ENCODE results near the gene DGUOK. TPM values are rescaled to one million over a fixed set of nuclear protein-coding genes. Genes with fewer than 3 reads are reported as not detected.

DGUOK gene
- total and polyA plus RNA-seq, 10 of the 15 experiments (the other 5 are each of a cell fraction or from before 2014, with no cell fraction given): 64.4 to 234 (median 91.4) TPM

DNA sequence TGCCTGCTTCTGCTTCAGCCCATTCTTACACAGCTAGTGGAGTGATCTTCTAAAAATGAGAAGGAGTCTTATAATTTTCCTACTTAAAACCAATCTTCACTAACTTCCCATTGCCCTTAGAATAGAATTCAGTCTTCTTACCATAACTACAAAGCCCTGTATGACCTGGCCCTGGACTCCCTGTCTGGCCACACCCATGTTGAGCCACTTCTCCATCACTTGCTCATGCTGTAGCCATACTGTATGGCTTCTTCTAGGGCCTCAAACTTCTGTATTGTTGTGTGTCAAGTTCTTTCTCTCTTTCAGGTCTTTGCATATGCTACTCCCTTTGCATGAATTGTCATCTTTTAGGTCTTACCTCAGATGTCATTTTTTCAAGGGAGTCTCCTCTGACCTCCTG lies 11.2 kb downstream of the DGUOK start (continued):
- TF ChIP-seq, protein P1, sequence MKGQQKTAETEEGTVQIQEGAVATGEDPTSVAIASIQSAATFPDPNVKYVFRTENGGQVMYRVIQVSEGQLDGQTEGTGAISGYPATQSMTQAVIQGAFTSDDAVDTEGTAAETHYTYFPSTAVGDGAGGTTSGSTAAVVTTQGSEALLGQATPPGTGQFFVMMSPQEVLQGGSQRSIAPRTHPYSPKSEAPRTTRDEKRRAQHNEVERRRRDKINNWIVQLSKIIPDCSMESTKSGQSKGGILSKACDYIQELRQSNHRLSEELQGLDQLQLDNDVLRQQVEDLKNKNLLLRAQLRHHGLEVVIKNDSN (IDR thresholded peaks at IDR 0.05; ENCODE audit: borderline replicate concordance, extremely low read length, insufficient read depth, low read depth, low read length): no peak

DNA sequence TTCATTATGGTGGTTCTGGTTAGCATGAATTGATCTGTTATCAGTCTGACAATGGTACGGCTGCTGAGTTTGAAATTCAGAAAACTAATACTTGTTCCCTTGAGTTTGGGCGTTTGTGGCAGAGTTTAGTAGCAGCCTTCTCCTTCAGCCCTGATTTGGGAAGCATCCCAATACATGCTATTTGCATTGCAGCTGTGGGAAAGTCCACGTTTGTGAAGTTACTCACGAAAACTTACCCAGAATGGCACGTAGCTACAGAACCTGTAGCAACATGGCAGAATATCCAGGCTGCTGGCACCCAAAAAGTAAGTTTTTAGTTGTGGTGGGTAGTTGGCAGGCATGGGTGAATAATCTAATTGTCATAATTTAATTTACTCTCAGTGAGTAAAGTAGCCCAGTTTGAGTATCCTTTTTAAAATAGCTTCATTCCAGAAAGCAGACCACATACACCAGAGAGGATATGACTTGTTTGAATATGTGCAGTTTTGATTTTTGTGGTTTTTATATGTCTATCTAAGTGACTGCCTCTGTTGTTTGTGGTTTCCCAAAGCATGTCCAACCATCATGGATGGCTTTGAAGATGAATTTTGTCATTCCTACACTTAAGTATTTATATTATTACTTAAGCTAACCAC lies 12.2 kb downstream of the DGUOK start:
- no peak for TF ChIP-seq IKZF2 (IDR thresholded peaks at IDR 0.05)
- TF ChIP-seq CHD2 (IDR thresholded peaks at IDR 0.05; ENCODE audit: borderline replicate concordance, low read depth, low read length): no peak
- peak; percentile 86 for TF ChIP-seq RUNX3 (IDR thresholded peaks at IDR 0.05; ENCODE audit: low read length)
- TF ChIP-seq SMC3 (IDR thresholded peaks at IDR 0.05; ENCODE audit: borderline replicate concordance, low read length): no peak
- 0 out of 2 replicates have a peak, but pooled peaks have one; percentile 4 for TF ChIP-seq JUNB (IDR thresholded peaks at IDR 0.05)
- no peak for TF ChIP-seq MEF2B (IDR thresholded peaks at IDR 0.05; ENCODE audit: partially characterized antibody, poor library complexity, severe bottlenecking)
- TF ChIP-seq LARP7 (IDR thresholded peaks at IDR 0.05): no peak
- TF ChIP-seq MTA3 (IDR thresholded peaks at IDR 0.05; ENCODE audit: borderline replicate concordance, low read length): no peak
- TF ChIP-seq, protein P2, sequence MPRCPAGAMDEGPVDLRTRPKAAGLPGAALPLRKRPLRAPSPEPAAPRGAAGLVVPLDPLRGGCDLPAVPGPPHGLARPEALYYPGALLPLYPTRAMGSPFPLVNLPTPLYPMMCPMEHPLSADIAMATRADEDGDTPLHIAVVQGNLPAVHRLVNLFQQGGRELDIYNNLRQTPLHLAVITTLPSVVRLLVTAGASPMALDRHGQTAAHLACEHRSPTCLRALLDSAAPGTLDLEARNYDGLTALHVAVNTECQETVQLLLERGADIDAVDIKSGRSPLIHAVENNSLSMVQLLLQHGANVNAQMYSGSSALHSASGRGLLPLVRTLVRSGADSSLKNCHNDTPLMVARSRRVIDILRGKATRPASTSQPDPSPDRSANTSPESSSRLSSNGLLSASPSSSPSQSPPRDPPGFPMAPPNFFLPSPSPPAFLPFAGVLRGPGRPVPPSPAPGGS (IDR thresholded peaks at IDR 0.05; ENCODE audit: borderline replicate concordance, insufficient read depth, low read depth, low read length, poor library complexity, severe bottlenecking): no peak
- TF ChIP-seq, protein P3, sequence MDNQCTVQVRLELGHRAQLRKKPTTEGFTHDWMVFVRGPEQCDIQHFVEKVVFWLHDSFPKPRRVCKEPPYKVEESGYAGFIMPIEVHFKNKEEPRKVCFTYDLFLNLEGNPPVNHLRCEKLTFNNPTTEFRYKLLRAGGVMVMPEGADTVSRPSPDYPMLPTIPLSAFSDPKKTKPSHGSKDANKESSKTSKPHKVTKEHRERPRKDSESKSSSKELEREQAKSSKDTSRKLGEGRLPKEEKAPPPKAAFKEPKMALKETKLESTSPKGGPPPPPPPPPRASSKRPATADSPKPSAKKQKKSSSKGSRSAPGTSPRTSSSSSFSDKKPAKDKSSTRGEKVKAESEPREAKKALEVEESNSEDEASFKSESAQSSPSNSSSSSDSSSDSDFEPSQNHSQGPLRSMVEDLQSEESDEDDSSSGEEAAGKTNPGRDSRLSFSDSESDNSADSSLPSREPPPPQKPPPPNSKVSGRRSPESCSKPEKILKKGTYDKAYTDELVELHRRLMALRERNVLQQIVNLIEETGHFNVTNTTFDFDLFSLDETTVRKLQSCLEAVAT (IDR thresholded peaks at IDR 0.05): no peak
- TF ChIP-seq CBFB (IDR thresholded peaks at IDR 0.05; ENCODE audit: low read depth): no peak
- TF ChIP-seq NFIC (IDR thresholded peaks at IDR 0.05; ENCODE audit: low read depth, low read length): peak; percentile 20; the same call in 1 of the 2 replicates
- no peak for TF ChIP-seq CREM (IDR thresholded peaks at IDR 0.05; ENCODE audit: low read depth)
- 0 out of 2 replicates have a peak, but pooled peaks have one; percentile 30 for TF ChIP-seq TCF7 (IDR thresholded peaks at IDR 0.05; ENCODE audit: borderline replicate concordance)
- Histone ChIP-seq H3K9me3 (replicated peaks; ENCODE audit: control insufficient read depth, insufficient read depth, low read length) (no peaks in the 10 kb centered on the region), H3K79me2 (ENCODE audit: control insufficient read depth, insufficient read depth, low read length) (peaks cover 67% of the 10 kb centered on the region), H3K27me3 (replicated peaks in 1 of 2; ENCODE audit: control insufficient read depth in 2 of 2, insufficient read depth in 2 of 2, low read length in 1 of 2) (no peaks in the 10 kb centered on the region), H3K36me3 (ENCODE audit: control insufficient read depth in 2 of 2, insufficient read depth in 2 of 2, low read length in 1 of 2) (peaks cover 0 to 14% of the 10 kb centered on the region in 2 experiments; a peak in 3 of 4 replicates), H4K20me1 (ENCODE audit: control insufficient read depth, insufficient read depth) (no peaks in the 10 kb centered on the region), H3K9ac (ENCODE audit: control insufficient read depth, insufficient read depth, low read length) (no peak overlapping the region), H3K4me3 (no peak overlapping the region), H3K4me2 (ENCODE audit: control insufficient read depth, insufficient read depth) (no peak overlapping the region; the same call in 1 of the 2 replicates), H2AFZ (ENCODE audit: control insufficient read depth, low read depth, low read length) (no peak overlapping the region), H3K27ac (ENCODE audit: control insufficient read depth, insufficient read depth) (0 out of 2 replicates have a peak overlapping the region, but pooled peaks have one; percentile 1), H3K4me1 (ENCODE audit: control insufficient read depth, insufficient read depth, low read length) (peaks cover 8% of the 10 kb centered on the region; the same call in 1 of the 2 replicates)
- CTCF ChIA-PET: interaction anchor here (1.0 to 2.6 kb wide), 7 partner anchors 27 to 115 kb away, joined by 3 to 10 read pairs (median 3); partner anchors contain the start of gene STAMBP
- ATAC-seq (peak; percentile 33; the same call in 1 of the 3 replicates), DNase-seq (ENCODE audit: low read depth, low spot score) (no peak), FAIRE-seq (no peak)
- no TSS peak for BruUV-seq (replicated peaks)
- intact Hi-C loops (cut with micrococcal nuclease; ENCODE audit: unreplicated experiment): no loop called here
- 40% methylated on average over 5 of the region's 5 CpGs for WGBS (ENCODE audit: insufficient coverage, insufficient replicate concordance, low lambda C conversion rate, missing lambda C conversion rate)
- in situ Hi-C loops (cut with MboI): no loop called here
- RAD21 ChIA-PET (ENCODE audit: unreplicated experiment): interaction anchor here (1.0 to 2.3 kb wide), 3 partner anchors 12 to 49 kb away, joined by 3 to 6 read pairs (median 5); no protein-coding TSS in a partner anchor
- POLR2A ChIA-PET: interaction anchor here (0.5 to 2.1 kb wide), 6 partner anchors 9 to 40 kb away, joined by 3 to 5 read pairs (median 4); no protein-coding TSS in a partner anchor
- SMC1A ChIA-PET (ENCODE audit: uncharacterized antibody, unreplicated experiment): interaction anchor here (0.6 to 3.2 kb wide), 10 partner anchors 9 to 885 kb away, joined by 3 to 13 read pairs (median 3); no protein-coding TSS in a partner anchor

Data from GM12878 (cell line).